HG02884 (cell line): Measurements from ENCODE around the gene BBS7.

Experiments used
- ATAC-seq: cut with Tn5 transposase; IDR thresholded peaks from one replicate; pipeline ENCODE4 v1.9.1; 2021; ENCODE audit warnings: mild to moderate bottlenecking, moderate library complexity; ENCODE audit not compliant: unreplicated experiment

The BBS7 gene

GRCh38 chr4:121827853-121828252 is 42.4 kb downstream of the BBS7 start:
- no peak for ATAC-seq

DNA sequence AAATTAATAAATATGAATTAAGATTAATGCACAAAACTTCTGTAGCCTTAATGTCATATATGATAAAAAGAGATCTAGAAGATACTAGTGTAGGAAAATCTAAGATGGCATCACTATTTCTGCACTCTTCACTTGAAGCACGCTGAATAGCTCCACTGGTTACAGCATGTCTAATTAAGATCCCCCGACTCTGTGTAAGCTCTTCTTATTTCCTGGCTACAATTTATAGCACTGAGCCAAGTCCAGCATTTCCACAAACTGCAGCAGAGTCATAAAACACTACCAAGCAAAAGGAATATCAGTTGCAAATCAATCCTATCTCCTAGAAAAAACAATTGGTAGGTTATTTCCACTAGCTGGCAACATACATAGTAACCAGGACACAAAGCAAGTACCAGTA is 45.3 kb downstream of the BBS7 start:
- ATAC-seq: no peak

- peak; percentile 2 for ATAC-seq
These were observed 46.1 kb downstream of the BBS7 start for GRCh38 chr4:121824171-121824527.

GRCh38 chr4:121823505-121824170 is 46.6 kb downstream of the BBS7 start, which contains the start of gene CCNA2:
CCNA2 (minus strand) TSS chr4:121823883; CDS start chr4:121823628, 255 bp downstream.
- peak; percentile 90 for ATAC-seq

- peak; percentile 44 for ATAC-seq
These were observed 47.3 kb downstream of the BBS7 start for GRCh38 chr4:121822796-121823504.

DNA sequence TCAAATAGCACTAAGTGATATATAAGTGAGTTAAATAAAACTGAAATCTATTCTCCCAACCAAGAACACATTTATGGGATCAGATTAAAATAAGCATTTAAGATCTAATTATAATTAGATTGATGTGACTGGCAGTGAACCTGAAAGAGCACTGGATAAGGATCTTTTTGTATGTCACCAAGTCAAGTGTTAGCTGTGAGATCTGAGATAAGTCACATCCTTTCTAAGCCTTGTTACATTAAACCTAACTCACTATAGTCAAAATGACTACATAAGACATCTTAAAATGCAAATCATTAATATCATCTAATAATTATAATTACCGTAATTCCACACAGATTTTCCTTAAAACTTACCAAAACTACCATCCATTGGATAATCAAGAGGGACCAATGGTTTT is 48.2 kb downstream of the BBS7 start:
- no peak for ATAC-seq

DNA sequence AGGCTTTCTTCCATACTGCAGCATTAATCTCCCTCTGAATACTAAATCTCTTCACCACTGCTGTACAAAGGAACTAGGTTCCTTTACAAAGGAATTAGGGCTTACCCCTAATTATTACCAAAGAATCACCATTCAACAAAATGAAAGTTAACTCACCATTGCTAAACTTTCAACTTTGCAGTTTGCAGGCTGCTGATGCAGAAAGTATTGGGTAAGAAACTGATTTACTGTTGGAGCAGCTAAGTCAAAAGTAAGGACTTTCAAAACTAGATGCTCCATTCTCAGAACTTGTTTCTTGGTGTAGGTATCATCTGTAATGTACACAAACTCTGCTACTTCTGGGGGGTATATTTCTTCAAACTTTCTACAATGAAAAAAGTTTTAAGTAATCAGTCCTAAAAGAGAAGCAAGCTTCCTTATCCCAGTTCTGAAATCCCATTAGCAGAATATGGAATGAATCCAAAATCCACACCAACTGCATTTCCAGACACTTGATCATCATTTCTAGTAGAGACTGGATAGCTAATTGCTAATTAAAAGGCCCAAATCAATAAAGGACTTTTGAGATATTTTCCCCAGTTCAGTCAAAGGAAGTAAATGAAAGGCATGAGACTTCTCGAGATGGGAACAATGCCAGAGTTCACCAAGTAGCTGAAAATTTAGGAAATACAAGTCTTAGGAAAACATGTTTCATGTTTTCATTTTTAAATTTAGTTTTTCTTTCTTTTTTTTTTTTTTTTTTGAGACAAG is 50.9 kb downstream of the BBS7 start:
- no peak for ATAC-seq

- ATAC-seq: no peak
These were observed 52.1 kb downstream of the BBS7 start for GRCh38 chr4:121818215-121818614.

- ATAC-seq: no peak
These were observed 52.6 kb downstream of the BBS7 start for GRCh38 chr4:121817701-121818100.

DNA sequence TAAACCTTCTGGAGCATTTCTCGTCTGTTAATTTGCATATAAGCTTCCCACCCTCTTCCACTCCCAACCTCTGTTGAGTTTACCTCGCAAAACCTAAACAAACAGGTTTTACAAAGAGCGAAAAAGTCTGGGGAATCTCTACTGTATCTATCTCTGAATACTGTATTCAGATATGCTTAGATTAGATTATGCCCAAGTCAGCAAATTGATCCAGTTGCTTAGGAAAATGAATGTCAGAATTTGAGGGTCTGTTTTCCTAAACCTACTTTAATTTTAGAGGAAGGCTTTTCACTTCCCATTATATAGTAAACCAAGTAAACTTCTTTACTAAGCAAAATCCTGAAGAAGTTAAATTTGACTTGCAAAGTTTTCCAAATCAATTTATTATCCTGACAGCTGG is 53.3 kb downstream of the BBS7 start:
- ATAC-seq: no peak

GRCh38 chr4:121814756-121815155 is 55.5 kb downstream of the BBS7 start:
- ATAC-seq: no peak

GRCh38 chr4:121811122-121811521 is 59.2 kb downstream of the BBS7 start:
- no peak for ATAC-seq

DNA sequence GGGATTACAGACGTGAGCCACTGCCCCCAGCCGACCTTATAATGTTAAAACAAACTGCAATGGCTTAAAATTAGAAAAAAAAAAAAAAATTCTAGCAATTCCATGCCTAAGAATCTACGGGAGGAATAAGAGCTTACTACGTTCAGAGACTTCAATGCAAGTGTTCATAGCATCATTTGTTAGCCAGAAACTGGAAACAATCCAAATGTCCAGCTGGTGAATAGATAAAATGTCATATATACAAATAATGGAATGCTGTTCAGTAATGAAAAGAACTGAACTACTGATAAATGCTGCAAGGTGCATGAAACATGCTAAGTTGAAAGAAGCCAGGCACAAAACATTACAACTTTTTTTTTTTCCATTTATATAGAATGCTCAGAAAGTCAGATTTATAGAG is 63.9 kb downstream of the BBS7 start:
- no peak for ATAC-seq

GRCh38 chr4:121801715-121802075 is 68.6 kb downstream of the BBS7 start:
- ATAC-seq: no peak

- peak; percentile 73 for ATAC-seq
These were observed 69.1 kb downstream of the BBS7 start, which contains the start of gene EXOSC9 for GRCh38 chr4:121800961-121801714. EXOSC9 (plus strand) TSS chr4:121801323; CDS start chr4:121801425, 102 bp downstream.

DNA sequence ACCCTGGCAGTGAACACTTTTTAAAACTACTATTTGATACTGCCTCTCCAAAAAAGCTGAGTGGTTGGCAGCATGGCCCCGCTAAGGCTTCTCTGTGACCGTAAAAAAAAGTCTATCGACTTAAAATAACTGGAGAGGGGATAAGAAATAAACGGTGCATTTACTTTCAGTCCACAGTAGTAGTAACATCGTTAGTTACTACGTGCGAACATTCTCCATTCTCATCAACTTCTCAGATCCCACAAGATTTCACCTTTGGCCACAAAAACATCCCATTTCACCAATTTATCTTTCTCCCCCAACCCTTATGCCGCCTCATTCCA is 69.7 kb downstream of the BBS7 start:
- peak; percentile 35 for ATAC-seq

DNA sequence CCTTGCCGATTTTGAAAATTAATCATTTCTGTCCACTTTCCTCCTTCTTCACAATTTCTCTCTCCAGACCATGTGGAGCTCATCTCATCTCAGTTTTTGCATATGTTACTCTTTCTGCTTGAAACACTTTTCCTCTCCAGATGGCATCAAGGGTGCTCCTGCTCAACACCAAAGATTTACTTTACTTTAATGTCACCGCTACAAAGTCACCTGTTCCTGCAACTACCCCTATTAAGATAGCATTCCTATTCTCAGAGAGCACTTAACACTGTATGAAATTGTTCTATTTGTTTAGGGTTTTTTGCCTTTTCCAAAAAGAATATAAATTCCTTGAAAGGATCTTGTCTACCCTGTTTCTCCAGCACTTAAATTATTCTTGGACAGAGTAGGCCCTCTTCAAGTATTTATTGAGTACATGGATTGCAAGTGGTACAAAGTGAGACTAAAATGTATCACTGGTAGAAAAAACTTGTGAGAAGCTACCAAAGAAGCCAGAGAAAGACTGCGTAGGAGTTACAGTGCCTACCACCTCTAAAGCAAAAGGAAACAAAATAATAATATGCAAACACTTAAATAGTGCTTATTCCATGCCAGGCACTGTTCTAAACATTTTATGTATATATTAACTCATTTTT is 70.3 kb downstream of the BBS7 start:
- no peak for ATAC-seq

GRCh38 chr4:121799208-121799823 is 71.0 kb downstream of the BBS7 start:
- ATAC-seq: no peak

- no peak for ATAC-seq
These were observed 74.0 kb downstream of the BBS7 start for GRCh38 chr4:121796283-121796682.

- no peak for ATAC-seq
These were observed 75.6 kb downstream of the BBS7 start for GRCh38 chr4:121794505-121795188.
